T-helper 1 cell treated with Interleukin-12 subunit alpha and Interleukin-12 subunit beta and Interleukin-4 antibody, amounts not matched to agents 30 ng/mL and 1 ng/mL, for 36 hours (primary cell): ENCODE data around the gene RAB5A. TPM values are rescaled to one million over a fixed set of nuclear protein-coding genes. Genes with fewer than 3 reads are reported as not detected.
"Not testable (repeated sequence)": the region's sequence is repeated elsewhere in the genome, so short reads cannot be mapped to it uniquely, and the experiment has no call there.

ENCODE experiments used
- intact Hi-C: fragments of 100-400 bp; cut with micrococcal nuclease; formaldehyde crosslinking; loops from one replicate; pipeline ENCODE4 v1.15.1; 2024
- total RNA-seq: library from RNA; stranded (reverse); gene quantifications from 2 replicates; pipeline ENCODE4 v1.2.3, GENCODE V29; 2022

The RAB5A gene
- total RNA-seq, 1 donor from 2014 or later, result 60.6 TPM

DNA sequence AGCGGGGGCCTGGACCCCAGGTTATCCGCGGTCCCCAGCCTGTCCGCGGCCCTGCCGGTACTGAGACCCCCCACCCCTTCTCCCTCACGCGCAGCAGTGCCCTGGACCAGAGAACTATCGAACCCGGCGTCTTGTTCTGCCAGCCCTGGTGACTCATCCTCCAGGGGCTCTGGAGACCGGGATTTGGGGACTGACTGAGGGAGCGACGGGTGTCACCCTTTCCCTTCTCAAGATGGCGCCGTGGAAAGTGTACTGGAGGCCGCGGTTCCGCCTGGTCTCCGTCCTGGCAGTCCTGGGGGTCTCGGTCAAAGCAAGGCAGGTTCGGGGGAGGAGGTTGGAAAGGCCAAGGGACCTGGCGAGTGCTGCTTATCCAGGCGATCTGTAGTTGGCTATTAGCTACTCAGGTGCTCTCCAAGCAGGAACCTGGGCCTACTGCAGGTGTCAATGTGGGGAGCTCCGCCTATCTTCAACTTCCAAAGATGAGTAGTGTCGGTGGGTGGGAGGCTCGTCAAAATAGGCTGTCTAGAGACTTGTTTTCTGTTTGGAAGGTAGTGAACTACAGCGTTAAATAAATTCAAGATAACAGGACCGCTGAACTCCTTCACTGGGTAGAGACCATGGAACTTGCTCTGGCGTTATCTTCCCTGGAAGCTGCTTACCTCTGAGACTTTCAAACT, 790 bp downstream of the RAB5A start:
- intact Hi-C loops, result loop anchor here (1.0 to 10.0 kb wide), 9 partner anchors 62 to 1513 kb away; partner anchors contain the start of genes KCNH8 and SGO1

DNA sequence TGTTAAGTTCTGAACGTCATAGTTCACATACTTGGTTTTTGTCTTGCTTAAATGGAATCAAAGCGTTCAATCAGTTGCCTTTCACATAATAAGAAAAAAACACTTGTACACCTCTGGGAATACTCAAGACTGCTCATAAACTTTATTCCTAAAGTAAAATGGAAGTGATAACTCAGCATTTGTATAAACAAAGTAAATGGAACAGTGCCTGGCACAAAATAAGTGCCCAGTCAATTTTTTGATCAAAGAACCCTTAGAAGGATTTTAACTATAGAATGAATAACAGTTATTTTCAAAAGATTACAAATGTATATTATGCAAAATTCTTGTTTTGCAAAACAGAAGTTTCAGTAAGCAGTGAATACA, 1.3 kb downstream of the RAB5A start:
- intact Hi-C loops, result loop anchor here (1.0 to 10.0 kb wide), 4 partner anchors 152 to 1513 kb away; partner anchors contain the start of gene KCNH8

DNA sequence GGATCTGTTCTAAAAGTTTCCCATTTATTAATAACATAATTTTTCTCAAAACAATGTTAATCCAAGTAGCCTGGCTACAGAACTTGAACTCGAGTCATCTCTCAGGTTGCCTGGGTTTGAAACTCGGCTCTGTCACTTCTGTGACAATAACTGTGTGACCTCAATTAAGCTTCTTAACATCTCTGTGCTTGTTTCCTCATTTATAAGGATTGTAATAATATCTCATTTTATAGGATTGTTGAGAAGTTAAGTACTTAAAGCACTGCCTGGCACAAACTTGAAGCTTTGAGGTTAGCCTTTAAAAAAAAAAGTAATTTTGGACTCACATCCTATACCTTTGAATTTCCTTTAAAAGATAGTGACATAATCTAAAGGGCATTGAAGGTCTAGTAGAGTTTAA, 3.4 kb downstream of the RAB5A start:
- intact Hi-C loops, result no loop called here

DNA sequence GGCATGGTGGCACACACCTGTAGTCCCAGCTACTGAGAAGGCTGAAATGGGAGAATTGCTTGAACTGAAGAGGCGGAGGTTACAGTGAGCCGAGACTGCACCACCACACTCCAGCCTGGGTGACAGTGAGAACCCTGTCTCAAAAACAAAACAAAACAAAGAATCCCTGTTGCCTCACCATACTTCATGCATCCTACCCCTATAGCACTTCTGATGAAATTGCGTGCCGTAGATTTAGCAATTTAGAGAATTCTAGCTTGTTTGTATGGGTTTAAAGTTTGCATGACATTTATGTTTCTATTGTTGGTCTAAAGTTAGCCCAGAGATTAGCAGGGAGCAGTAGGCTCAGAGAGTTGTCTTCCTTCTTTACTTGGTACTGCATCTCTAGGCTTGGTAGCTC, 7.8 kb downstream of the RAB5A start:
- intact Hi-C loops, result no loop called here

DNA sequence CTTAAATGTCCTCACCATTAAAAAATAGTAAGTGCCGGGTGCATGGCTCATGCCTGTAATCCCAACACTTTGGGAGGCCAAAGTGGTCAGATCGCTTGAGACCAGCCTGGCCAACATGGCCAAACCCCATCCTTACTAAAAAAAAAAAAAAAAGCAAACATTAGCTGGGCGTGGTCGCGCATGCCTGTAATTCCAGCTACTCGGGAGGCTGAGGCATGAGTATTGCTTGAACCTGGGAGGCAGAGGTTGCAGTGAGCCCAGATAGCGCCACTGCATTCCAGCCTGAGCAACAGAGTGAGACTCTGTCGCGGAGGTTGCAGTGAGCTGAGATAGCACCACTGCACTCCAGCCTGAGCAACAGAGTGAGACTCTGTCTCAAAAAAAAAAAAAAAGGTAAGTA, 10.5 kb downstream of the RAB5A start:
- intact Hi-C loops, result not testable (repeated sequence)

DNA sequence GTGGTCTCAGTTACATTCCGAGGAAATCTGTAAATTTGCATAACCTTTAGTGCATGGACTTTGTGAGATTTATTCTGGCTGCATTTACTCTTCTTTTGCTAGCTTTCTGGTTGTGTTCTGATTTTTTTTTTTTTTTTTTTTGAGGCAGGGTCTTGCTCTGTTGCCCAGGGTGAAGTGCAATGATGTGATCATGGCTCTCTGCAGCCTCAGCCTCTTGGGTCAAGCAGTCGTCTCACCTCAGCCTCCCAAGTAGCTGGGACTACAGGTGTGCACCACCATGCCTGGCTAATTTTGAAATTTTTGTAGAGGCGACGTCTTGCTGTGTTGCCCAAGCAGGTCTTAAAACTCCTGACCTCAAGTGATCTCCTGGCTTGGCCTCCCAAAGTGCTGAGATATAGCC, 12.6 kb downstream of the RAB5A start:
- intact Hi-C loops, result no loop called here

DNA sequence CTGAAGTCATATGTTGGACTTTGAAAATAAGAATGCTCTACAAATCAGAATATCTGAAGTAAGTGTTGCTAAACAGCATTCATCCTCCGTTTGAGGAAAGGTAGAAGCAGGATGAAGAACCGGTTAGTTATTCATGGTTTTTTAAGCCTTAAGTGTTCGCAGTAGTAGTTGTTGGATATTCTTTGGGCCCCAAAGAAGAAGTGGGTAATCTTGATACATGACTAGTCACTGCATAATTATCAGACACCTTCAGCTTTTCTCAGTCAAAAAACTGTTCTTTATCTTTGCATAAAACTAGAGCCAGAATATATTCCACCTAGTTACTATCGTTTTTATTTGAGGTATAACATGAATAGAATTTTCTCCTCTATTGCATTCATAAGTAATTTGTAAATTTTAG, 13.8 kb downstream of the RAB5A start:
- intact Hi-C loops, result no loop called here

DNA sequence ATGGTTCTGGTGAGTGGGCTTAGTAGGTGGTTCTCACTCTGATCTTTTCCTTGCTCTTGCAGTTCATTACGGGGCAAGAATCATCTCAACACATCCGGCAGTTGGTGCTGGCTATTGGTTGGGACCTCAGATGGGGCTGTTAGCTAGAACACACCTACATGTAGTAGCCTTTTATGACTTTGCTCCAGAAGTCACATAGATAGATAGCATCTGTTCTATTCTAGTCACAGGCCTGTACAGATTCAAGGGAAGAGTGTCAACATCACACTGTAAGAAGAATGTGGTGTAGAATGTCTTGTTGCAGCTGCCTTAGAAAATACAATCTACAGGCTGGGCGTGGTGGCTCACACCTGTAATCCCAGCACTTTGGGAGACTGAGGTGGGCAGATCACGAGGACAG, 15.1 kb downstream of the RAB5A start:
- intact Hi-C loops, result no loop called here

DNA sequence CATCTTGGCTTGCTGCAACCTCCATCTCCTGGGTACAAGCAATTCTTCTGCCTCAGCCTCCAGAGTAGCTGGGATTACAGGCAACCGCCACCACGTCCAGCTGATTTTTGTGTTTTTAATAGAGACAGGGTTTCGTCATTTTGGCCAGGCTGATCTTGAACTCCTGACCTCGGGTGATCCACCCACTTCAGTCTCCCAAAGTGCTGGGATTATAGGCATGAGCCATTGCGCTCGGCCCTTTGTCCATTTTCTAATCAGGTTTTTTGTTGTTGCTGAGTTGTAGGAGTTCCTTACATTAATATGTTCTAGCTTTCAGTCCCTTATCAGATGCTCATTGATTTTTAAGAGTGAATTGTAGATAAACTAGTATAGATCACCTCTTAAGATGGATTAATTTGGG, 20.3 kb downstream of the RAB5A start:
- intact Hi-C loops, result no loop called here

DNA sequence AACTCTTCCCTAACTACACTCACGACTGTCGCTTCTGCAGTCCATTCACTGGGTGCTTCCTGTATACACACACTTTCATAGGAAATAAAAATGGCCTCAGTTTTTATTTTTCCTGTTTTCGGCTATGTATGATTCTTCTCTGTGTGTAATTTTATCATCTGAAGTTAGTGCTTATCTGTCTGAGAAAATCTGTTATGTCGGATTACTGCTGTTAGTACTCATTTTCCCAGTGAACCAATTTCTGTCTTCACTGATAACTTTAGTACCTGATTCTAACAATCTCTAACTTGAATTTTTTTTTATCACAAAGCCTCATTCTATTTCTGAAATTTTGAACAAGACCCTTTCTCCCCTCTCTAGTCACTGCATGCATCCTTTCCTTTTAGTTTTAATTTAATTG, 20.9 kb downstream of the RAB5A start:
- intact Hi-C loops, result no loop called here

DNA sequence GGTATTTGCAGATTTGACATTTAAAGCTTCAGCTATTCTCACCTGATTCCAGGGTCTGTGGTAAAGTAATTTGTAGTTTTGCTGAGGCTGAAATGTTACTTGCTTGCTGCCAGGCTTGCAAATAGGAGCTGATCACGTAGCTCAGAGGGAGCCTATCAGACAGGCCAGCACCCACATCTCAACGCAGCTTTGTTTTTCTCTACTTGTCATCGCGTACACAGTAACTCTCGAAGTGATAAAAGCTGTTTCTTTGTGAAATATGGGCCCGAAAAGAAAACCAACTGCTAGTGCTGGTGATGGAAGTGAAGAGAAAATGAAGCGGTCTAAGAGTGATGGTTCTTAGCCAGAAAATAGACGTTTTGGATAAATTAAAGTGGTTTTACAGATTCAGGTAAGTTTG, 23.4 kb downstream of the RAB5A start:
- intact Hi-C loops, result no loop called here

DNA sequence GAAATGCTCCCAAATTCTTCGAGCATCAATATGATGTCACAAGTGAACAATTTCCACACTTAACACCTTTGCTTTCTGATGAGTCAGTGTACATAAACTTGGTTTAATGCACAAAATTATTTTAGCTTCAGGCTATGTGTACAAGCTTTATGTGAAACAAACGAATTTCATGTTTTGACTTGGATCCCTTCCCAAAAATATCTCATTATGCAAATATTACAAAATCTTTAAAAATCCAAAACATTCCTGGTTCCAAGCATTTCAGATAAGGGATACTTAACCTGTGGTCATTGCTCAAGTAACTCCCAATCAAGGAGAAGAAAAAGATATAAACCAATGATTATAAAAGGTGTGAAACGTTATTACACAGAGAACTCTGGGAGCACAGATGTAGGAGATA, 25.2 kb downstream of the RAB5A start:
- intact Hi-C loops, result no loop called here

DNA sequence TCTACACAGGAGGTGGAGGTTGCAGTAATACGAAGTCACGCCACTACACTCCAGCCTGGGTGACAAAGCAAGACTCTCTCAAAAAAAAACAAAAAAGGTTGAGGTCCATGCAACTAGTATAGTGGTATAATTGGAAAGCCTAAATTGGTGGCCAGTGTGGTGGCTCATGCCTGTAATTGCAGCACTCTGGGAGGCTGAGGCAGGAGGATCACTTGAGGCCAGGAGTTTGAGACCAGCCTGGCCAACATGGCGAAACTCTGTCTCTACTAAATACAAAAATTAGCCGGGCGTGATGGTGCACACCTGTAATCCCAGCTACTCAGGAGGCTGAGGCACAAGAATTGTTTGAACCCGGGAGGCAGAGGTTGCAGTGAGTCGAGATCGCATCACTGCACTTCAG, 42.0 kb downstream of the RAB5A start:
- intact Hi-C loops, result not testable (repeated sequence)

DNA sequence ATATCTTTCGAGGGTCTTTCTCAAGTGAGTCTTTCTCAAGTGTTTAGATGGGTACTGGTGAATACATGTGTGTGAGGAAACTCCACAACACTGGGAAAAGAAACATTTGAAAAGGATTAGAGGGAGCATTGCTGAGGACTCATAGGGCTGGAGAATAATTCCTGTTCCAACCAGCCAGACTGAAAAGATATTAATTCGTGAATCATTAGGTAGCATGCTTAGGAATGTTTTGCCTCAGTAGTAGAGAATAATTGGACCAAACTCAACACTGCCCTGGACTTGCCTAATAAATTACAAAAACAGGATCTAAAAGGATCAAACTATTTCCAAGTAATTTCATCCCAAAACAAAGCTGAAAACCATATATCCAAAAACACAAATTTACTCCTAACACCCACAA, 47.9 kb downstream of the RAB5A start:
- intact Hi-C loops, result no loop called here

DNA sequence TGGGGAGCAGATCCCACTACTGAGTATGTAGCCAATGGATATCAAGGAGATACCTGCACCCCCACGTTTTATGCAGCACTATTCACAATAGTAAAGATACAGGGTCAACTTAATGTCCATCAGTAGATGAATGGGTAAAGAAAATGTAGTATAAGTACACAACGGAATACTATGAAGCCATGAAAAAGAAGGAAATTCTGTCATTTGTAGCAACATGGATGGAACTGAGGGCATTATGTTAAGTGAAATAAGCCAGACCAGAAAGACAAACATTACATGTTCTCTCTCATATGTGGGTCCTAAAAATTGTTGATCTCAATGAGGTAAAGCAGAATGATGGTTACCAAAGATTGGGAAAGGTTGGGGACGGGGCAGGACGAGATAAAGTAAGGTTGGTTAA, 50.6 kb downstream of the RAB5A start:
- intact Hi-C loops, result no loop called here

DNA sequence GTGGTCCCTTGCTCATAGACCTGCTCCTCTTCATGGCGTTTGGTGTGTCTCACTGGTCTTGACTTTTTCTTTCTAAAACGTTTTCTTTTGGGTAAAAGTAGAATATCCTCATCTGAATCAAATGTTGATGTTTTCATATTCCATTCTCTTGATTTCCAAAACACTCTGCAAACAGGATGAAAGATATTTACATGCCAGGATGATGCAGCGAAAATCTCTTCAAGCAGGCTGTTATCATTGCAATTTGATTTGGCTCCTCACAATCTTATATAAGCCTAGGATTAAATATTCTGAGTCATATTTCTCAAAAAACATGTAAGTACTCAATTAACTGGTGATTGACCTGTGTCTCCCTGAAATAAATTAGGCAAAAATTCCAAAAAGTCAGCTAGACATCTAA, 55.0 kb downstream of the RAB5A start:
- intact Hi-C loops, result no loop called here

DNA sequence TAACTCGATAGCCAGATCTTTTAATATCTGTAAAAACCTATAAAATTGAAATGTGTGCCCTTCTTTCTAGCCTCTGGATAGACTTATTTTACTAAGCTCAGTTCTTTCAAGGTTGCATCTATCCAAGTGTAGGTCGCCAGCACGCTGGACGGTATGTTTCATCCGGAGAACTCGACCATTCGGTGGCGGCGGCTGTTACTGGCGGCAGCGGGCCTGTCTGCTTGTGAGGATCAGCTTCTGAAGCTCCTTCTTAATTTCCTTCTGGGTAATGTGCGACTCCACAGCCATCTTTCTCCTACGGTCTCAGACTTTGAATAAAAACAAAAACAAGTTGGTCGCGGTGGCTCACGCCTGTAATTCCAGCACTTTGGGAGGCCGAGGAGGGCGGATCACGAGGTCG, 61.1 kb downstream of the RAB5A start:
- intact Hi-C loops, result no loop called here

DNA sequence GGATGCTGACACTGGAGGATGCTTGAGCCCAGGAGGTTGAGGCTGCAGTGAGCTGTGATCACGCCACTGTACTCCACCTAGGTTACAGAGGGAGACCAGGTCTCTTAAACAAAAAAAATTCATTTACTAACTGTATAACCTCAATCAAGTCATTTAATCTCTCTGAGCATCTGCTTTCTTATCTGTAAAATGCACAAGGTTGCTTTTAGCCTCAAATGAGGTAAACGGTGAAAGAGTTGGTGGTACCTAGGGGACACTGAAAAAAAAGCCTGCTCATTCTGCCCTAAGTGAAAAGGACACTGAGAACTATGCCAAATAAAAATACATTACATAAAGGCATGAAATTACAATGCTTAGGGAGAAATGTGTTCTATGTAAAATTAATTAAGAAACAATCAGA, 61.7 kb downstream of the RAB5A start:
- intact Hi-C loops, result no loop called here

DNA sequence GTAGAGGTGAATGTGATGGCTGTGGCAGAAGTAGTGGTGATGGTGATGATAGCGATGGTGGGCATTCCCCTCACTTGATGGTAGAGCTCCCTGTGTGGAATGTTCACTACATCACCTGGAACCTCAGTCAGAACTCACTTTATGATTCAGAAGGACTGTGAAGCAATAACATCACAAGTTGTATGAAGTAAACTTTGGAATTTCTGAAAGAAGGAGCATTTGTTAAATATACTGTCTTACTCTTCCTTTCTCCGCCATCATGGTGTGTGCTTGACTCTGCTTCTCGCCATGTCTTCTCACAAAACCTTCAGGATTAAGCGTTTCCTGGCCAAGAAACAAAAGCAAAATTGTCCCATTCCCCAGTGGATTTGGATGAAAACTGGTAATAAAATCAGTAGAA, 65.3 kb downstream of the RAB5A start, which contains the start of gene PP2D1:
PP2D1 (minus strand) TSS at position 101 of the 400 bp plus-strand sequence. CDS start 192 bp downstream, outside the sequence.
- intact Hi-C loops, result no loop called here

DNA sequence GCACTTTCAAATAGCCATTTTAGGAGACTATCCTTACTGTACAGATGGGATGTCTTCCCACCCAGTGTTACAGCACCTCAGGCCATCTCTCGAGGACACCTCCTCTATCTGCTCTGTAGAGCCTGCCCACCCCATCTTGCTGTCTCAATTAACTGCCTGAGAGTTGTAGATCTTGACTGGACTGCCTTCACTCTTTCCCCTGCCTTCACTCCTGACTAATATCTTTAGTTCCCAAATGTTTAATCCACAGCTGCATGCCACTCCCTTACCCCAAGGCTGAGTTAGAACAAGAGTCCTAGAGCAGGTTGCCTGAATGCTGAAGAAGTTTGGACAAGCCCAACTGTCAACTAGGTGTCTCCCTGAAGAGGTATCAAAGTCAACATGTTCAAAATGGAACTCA, 66.5 kb downstream of the RAB5A start:
- intact Hi-C loops, result no loop called here

DNA sequence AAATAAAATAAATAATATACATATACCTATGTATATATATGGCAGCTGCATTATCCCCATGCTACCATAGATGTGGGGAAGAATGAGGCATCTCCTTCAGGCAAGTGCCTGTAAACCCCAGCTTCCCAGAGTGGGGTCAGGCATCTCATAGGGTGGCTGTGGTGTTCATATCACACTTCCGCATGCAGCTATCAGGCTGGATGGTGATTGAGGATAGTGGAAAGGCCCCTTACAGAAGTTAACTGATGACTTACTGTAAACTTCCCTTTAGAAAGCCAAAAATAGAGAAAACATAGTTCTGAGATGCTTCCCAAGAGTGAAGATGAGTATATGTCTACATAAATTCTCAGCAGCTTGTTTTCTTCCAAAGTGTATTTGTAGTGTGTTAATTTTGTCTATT, 68.6 kb downstream of the RAB5A start:
- intact Hi-C loops, result no loop called here

DNA sequence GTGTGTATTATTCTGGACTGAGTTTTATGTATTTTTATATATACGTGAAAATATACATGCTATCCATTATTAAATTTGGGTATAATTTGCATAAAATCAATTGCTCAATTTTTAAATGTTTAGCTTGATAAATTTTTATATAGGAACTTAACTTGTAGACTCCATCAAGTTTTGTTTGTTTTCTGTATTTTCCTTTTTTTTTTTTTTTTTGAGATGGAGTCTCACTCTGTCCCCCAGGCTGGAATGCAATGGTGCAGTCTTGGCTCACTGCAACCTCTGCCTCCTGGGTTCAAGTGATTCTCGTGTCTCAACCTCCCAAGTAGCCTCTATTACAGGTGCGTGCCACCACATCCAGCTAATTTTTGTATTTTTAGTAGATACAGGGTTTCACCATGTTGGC, 69.2 kb downstream of the RAB5A start:
- intact Hi-C loops, result not testable (repeated sequence)

DNA sequence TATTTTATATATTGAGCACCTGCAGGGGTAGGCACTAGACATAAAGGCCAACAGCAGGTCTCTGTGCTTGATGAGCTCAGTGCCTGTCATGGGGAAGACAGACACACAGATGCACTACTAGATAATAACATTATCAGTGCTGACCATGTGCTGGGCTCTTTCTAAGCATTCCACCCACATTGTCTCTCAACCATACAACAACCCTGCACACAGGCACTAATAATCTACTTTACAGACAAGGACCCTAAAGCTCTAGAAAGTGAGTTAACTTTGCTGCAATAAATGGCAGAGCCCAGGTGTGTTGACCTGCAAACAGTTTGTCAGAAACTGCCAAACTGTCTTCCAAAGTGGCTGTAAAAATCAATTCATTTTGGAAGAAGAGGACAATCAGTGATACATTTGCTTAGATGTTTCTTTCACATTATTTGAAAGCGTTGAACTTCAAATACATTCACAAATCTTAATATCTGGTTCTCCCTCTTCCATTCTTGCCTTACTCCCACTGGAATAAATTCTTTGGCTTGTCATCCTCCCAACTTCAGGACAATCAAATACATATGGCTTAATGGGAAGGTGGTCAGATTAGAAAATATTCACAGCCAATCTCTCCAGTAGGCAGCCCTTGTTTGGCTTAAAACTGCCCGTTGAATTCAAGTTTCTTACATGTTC, 76.2 kb downstream of the RAB5A start:
- intact Hi-C loops, result no loop called here
